Measurements from ENCODE around the gene TEX2. TPM values are rescaled to one million over a fixed set of nuclear protein-coding genes. Genes with fewer than 3 reads are reported as not detected.

The TEX2 gene
- polyA plus RNA-seq, 1 donor (not counting 4 experiments of a cell fraction or from before 2014, with no cell fraction given): 44.4 TPM

- dilution Hi-C loops (cut with MboI; ENCODE audit: extremely low pct_ligation_motif_present, low sequenced_read_pairs): no loop called here
- no peaks in the 10 kb centered on the region for H3K9me3 ChIP-seq (ENCODE audit: control insufficient read depth, low read depth, low read length)
- H3K36me3 ChIP-seq (ENCODE audit: control insufficient read depth in 2 of 2, extremely low read depth in 1 of 2, insufficient read depth in 2 of 2, low read length in 2 of 2): no peaks in the 10 kb centered on the region
- no peaks in the 10 kb centered on the region for H3K9me1 ChIP-seq (ENCODE audit: control insufficient read depth, extremely low read depth, insufficient read depth, low read length)
- peaks cover 45% of the 10 kb centered on the region for H3K79me2 ChIP-seq (ENCODE audit: control insufficient read depth, insufficient read depth, low read length)
- H3K4me1 ChIP-seq (ENCODE audit: control insufficient read depth, extremely low read depth, insufficient read depth, low read length): peaks cover 9% of the 10 kb centered on the region
- no peak overlapping the region for H3K27ac ChIP-seq (ENCODE audit: control insufficient read depth, insufficient read depth, low read length)
- TF ChIP-seq CTCF (optimal IDR thresholded peaks at IDR 0.05 in 1 of 3, IDR thresholded peaks at IDR 0.05 in 1 of 3, conservative IDR thresholded peaks at IDR 0.05 in 1 of 3; ENCODE audit: extremely low read depth in 1 of 3, insufficient read depth in 2 of 3, low read length in 3 of 3) (no peak), EZH2 (IDR thresholded peaks at IDR 0.05; ENCODE audit: low read length) (no peak)
- H3K4me3 ChIP-seq (ENCODE audit: control insufficient read depth in 2 of 3, extremely low read depth in 1 of 3, insufficient read depth in 2 of 3, low read depth in 1 of 3, low read length in 3 of 3): no peak overlapping the region
- H3K4me2 ChIP-seq (ENCODE audit: control insufficient read depth, extremely low read depth, insufficient read depth, low read depth, low read length): no peak overlapping the region
- FAIRE-seq: no peak
- no peak overlapping the region for H2AFZ ChIP-seq (ENCODE audit: control insufficient read depth, low read length)
- DNase-seq (ENCODE audit: low read depth, low spot score): no peak
- no peaks in the 10 kb centered on the region for H4K20me1 ChIP-seq (ENCODE audit: control insufficient read depth, extremely low read depth, insufficient read depth, low read length)
- no peak overlapping the region for H3K9ac ChIP-seq (ENCODE audit: control insufficient read depth, extremely low read depth, insufficient read depth, low read length)
- no peaks in the 10 kb centered on the region for H3K27me3 ChIP-seq (ENCODE audit: control insufficient read depth, extremely low read depth, insufficient read depth, low read length)
Measured at GRCh38 chr17:64225410-64225809, 37.6 kb downstream of the TEX2 start.

- dilution Hi-C loops (cut with MboI; ENCODE audit: extremely low pct_ligation_motif_present, low sequenced_read_pairs): no loop called here
Measured at GRCh38 chr17:64223931-64224629, 39.0 kb downstream of the TEX2 start.

More at GRCh38 chr17:64223931-64224629, 39.0 kb downstream of the TEX2 start:
- TF ChIP-seq EZH2 (IDR thresholded peaks at IDR 0.05; ENCODE audit: low read length) (no peak), CTCF (optimal IDR thresholded peaks at IDR 0.05 in 1 of 3, IDR thresholded peaks at IDR 0.05 in 1 of 3, conservative IDR thresholded peaks at IDR 0.05 in 1 of 3; ENCODE audit: extremely low read depth in 1 of 3, insufficient read depth in 2 of 3, low read length in 3 of 3) (no peak)
- Histone ChIP-seq H3K27ac (ENCODE audit: control insufficient read depth, insufficient read depth, low read length) (no peak overlapping the region), H3K4me3 (ENCODE audit: control insufficient read depth in 2 of 3, extremely low read depth in 1 of 3, insufficient read depth in 2 of 3, low read depth in 1 of 3, low read length in 3 of 3) (no peak overlapping the region), H3K4me2 (ENCODE audit: control insufficient read depth, extremely low read depth, insufficient read depth, low read depth, low read length) (no peak overlapping the region), H3K36me3 (ENCODE audit: control insufficient read depth in 2 of 2, extremely low read depth in 1 of 2, insufficient read depth in 2 of 2, low read length in 2 of 2) (no peaks in the 10 kb centered on the region), H3K79me2 (ENCODE audit: control insufficient read depth, insufficient read depth, low read length) (peaks cover 50% of the 10 kb centered on the region), H3K9me1 (ENCODE audit: control insufficient read depth, extremely low read depth, insufficient read depth, low read length) (no peaks in the 10 kb centered on the region), H3K4me1 (ENCODE audit: control insufficient read depth, extremely low read depth, insufficient read depth, low read length) (no peaks in the 10 kb centered on the region), H2AFZ (ENCODE audit: control insufficient read depth, low read length) (no peak overlapping the region), H3K9ac (ENCODE audit: control insufficient read depth, extremely low read depth, insufficient read depth, low read length) (no peak overlapping the region), H3K27me3 (ENCODE audit: control insufficient read depth, extremely low read depth, insufficient read depth, low read length) (no peaks in the 10 kb centered on the region), H4K20me1 (ENCODE audit: control insufficient read depth, extremely low read depth, insufficient read depth, low read length) (no peaks in the 10 kb centered on the region), H3K9me3 (ENCODE audit: control insufficient read depth, low read depth, low read length) (no peaks in the 10 kb centered on the region)
- FAIRE-seq (no peak), DNase-seq (ENCODE audit: low read depth, low spot score) (no peak)

All from keratinocyte (primary cell).